GM12878 (cell line): ENCODE results near the gene HMOX2. TPM values are rescaled to one million over a fixed set of nuclear protein-coding genes. Genes with fewer than 3 reads are reported as not detected.

ENCODE experiments used
- ATAC-seq: fragments of 200-7000 bp; cut with Tn5 transposase; 3 replicates; pipeline ENCODE4 v1.9.1; 2020; ENCODE audit warnings: mild to moderate bottlenecking, moderate library complexity
- BruUV-seq: library from RNA; stranded (reverse); fragments of 400-500 nt; replicated peaks from 2 replicates; lab custom pipeline; 2021; lab: Mats Ljungman, UMichigan
- CTCF ChIA-PET: fragments of 300-600 bp; sonication (Branson Sonifier 250); formaldehyde crosslinking; extraction: SDS; loops from one replicate; lab custom pipeline; 2021; ENCODE audit warnings: inconsistent platforms; lab: Yijun Ruan, JAX
- POLR2A ChIA-PET: fragments of 350-600 bp; formaldehyde crosslinking; extraction: SDS; loops from one replicate; lab custom pipeline; 2021; ENCODE audit warnings: inconsistent platforms; lab: Charles Lee
- RAD21 ChIA-PET: fragments of 300-600 bp; sonication (Branson Sonifier 250); formaldehyde crosslinking; loops from one replicate; lab custom pipeline; 2023; ENCODE audit warnings: antibody characterized with exemption; ENCODE audit not compliant: unreplicated experiment; lab: Charles Lee
- SMC1A ChIA-PET: fragments of 300-600 bp; sonication (Branson Sonifier 250); formaldehyde crosslinking; loops from one replicate; lab custom pipeline; 2023; ENCODE audit not compliant: unreplicated experiment, uncharacterized antibody; lab: Charles Lee
- DNase-seq: peaks from one replicate; pipeline ENCODE4 v3.0.0-alpha.2; 2011; ENCODE audit warnings: low read depth, low spot score
- FAIRE-seq: peaks from 3 replicates; lab custom pipeline; 2011; peaks lifted over from hg19 to GRCh38; lab: Jason Lieb, UNC
- H2AFZ ChIP-seq: 2 replicates; pipeline ENCODE4 v1.6.0; 2011; ENCODE audit warnings: low read depth, low read length, control low read depth; ENCODE audit not compliant: control insufficient read depth
- H3K27ac ChIP-seq: 2 replicates; pipeline ENCODE4 v1.5.1; 2011; ENCODE audit warnings: control low read depth; ENCODE audit not compliant: control insufficient read depth, insufficient read depth
- H3K27me3 ChIP-seq, 2 experiments: replicated peaks in 1 of 2; 2 replicates each; pipeline versions ENCODE4 v1.6.0 to v1.6.1; 2011; ENCODE audit warnings: low read length in 1 of 2; ENCODE audit not compliant: control insufficient read depth in 2 of 2, insufficient read depth in 2 of 2
- H3K36me3 ChIP-seq, 2 experiments: 2 replicates each; pipeline ENCODE4 v1.5.1; 2011; ENCODE audit warnings: low read length in 1 of 2; ENCODE audit not compliant: control insufficient read depth in 2 of 2, insufficient read depth in 2 of 2
- H3K4me1 ChIP-seq: 2 replicates; pipeline ENCODE4 v1.6.1; 2011; ENCODE audit warnings: mild to moderate bottlenecking, low read length, moderate library complexity, mixed read lengths; ENCODE audit not compliant: control insufficient read depth, insufficient read depth
- H3K4me2 ChIP-seq: 2 replicates; pipeline ENCODE4 v1.6.0; 2011; ENCODE audit warnings: control low read depth; ENCODE audit not compliant: control insufficient read depth, insufficient read depth
- H3K4me3 ChIP-seq: fragments of 200-600 bp; sonication (generic); 2 replicates; pipeline ENCODE4 v1.5.1; 2016
- H3K79me2 ChIP-seq: 2 replicates; pipeline ENCODE4 v1.6.0; 2011; ENCODE audit warnings: low read length; ENCODE audit not compliant: control insufficient read depth, insufficient read depth
- H3K9ac ChIP-seq: 2 replicates; pipeline ENCODE4 v1.8.0; 2011; ENCODE audit warnings: low read length, control low read depth, mixed read lengths; ENCODE audit not compliant: control insufficient read depth, insufficient read depth
- H3K9me3 ChIP-seq: replicated peaks from 3 replicates; pipeline ENCODE4 v1.5.1; 2011; ENCODE audit warnings: mild to moderate bottlenecking, low read length; ENCODE audit not compliant: control insufficient read depth, insufficient read depth
- H4K20me1 ChIP-seq: 2 replicates; pipeline ENCODE4 v1.6.0; 2011; ENCODE audit not compliant: control insufficient read depth, insufficient read depth
- EGR1 ChIP-seq, 2 experiments: IDR thresholded peaks; 1 replicate in 1 of 2; 2 replicates in 1 of 2; pipeline ENCODE4 v1.6.1; 2011 to 2012; ENCODE audit warnings: low read depth in 2 of 2, low read length in 2 of 2, borderline replicate concordance in 1 of 2, mild to moderate bottlenecking in 1 of 2, moderate library complexity in 1 of 2
- ELK1 ChIP-seq: IDR thresholded peaks from 2 replicates; pipeline ENCODE4 v1.6.1; 2012; ENCODE audit warnings: low read depth, low read length, improper control_type of control experiment
- HDAC6 ChIP-seq: fragments of 200-600 bp; sonication (generic); IDR thresholded peaks from one replicate; pipeline ENCODE4 v1.8.0; 2017; ENCODE audit warnings: antibody characterized with exemption; ENCODE audit not compliant: unreplicated experiment
- POLR2A ChIP-seq: IDR thresholded peaks from 2 replicates; pipeline ENCODE4 v1.6.1; 2011; ENCODE audit warnings: low read depth, mild to moderate bottlenecking, low read length
- POU2F2 ChIP-seq: IDR thresholded peaks from 3 replicates; pipeline ENCODE4 v1.6.1; 2011; ENCODE audit warnings: low read depth, mild to moderate bottlenecking, low read length, borderline replicate concordance
- WRNIP1 ChIP-seq: IDR thresholded peaks from 2 replicates; pipeline ENCODE4 v1.6.1; 2011; ENCODE audit warnings: low read depth, low read length, improper control_type of control experiment, borderline replicate concordance
- WGBS: methylation state at CpG from one replicate; pipeline ENCODE4 v1.1.6; 2016; ENCODE audit warnings: low lambda C conversion rate; ENCODE audit not compliant: insufficient replicate concordance, insufficient coverage; ENCODE audit errors: missing lambda C conversion rate; 5-methylcytosine and 5-hydroxymethylcytosine counted together
- in situ Hi-C: fragments of 300-500 bp; cut with MboI; formaldehyde crosslinking; loops from 9 replicates; pipeline ENCODE4 v1.14.3; 2018; ENCODE audit warnings: mixed read lengths
- intact Hi-C: fragments of 100-400 bp; cut with micrococcal nuclease; formaldehyde crosslinking; loops from one replicate; pipeline ENCODE4 v1.14.2; 2022; ENCODE audit not compliant: unreplicated experiment
- polyA plus RNA-seq, 11 experiments: library from polyadenylated mRNA; depleted of rRNA in 4 of 11; unstranded in 6 of 11; stranded (reverse) in 5 of 11; fragments of >200 nt; fragmentation: Nextera tagmentation in 4 of 11; fragmentation: Illumina TruSeq in 1 of 11; extraction: Ambion mirVana in 4 of 11; extraction: Trizol in 1 of 11; gene quantifications; 1 replicate in 1 of 11; 2 replicates in 10 of 11; pipeline versions ENCODE4 v1.2.1 to v1.2.3, GENCODE V29; 2011 to 2016; ENCODE audit warnings: inconsistent platforms in 2 of 11, missing spikeins in 2 of 11, low read depth in 1 of 11
- total RNA-seq, 4 experiments: library from RNA; depleted of rRNA in 3 of 4; stranded (reverse); fragments of >200 nt in 3 of 4; fragmentation: Illumina TruSeq in 1 of 4; extraction: Trizol in 1 of 4; gene quantifications; 2 replicates each; pipeline versions ENCODE4 v1.2.1 to v1.2.3, GENCODE V29; 2013 to 2021

HMOX2 gene
- total and polyA plus RNA-seq, 10 of the 15 experiments (the other 5 are each of a cell fraction or from before 2014, with no cell fraction given) = 26.4 to 111 (median 57.8) TPM

DNA sequence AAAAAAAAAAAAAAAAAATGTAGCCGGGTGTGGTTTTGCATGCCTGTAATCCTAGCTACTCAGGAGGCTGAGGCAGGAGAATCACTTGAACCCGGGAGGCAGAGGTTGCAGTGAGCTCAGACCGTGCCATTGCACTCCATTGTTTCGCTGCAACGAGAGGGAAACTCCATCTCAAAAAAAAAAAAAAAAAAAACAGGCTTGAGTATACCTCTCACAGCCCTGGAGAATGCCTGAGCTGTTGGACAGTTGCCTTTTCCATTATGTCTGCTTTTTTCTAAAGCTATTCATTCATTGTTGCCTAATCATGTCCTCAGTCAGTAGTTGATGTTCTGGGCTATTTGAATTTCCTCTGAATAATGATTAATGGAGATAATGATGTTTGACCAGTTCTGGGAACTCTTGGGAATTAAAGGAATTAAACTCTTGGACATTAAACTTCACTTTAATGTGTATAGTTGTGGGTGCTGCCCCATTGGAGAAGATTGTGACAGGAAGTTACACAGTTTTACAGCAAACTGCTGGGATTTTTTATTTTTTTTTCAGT, 11.8 kb downstream of the HMOX2 start:
- Histone ChIP-seq H3K9me3 (no peaks in the 10 kb centered on the region), H3K9ac (no peak overlapping the region), H3K27me3 (no peaks in the 10 kb centered on the region), H3K36me3 (peaks cover 3 to 14% of the 10 kb centered on the region in 2 experiments), H3K4me3 (no peak overlapping the region), H3K4me2 (no peak overlapping the region), H3K4me1 (no peaks in the 10 kb centered on the region), H3K27ac (no peak overlapping the region), H4K20me1 (no peaks in the 10 kb centered on the region), H2AFZ (no peak overlapping the region), H3K79me2 (no peaks in the 10 kb centered on the region; the same call in 1 of the 2 replicates)
- ATAC-seq = no peak
- BruUV-seq = no TSS peak
- in situ Hi-C loops = no loop called here
- SMC1A ChIA-PET = interaction anchor here (0.9 kb wide), 1 partner anchor 49 kb away, joined by 3 read pairs; no protein-coding TSS in a partner anchor
- RAD21 ChIA-PET = interaction anchor here (0.6 to 1.0 kb wide), 3 partner anchors 11 to 137 kb away, joined by 4 read pairs; partner anchors contain the start of gene HMOX2
- TF ChIP-seq WRNIP1 = no peak
- no peak for TF ChIP-seq HDAC6
- TF ChIP-seq ELK1 = no peak
- TF ChIP-seq EGR1 (IDR thresholded peaks at IDR 0.05; ENCODE audit: borderline replicate concordance in 1 of 2, low read depth in 2 of 2, low read length in 2 of 2) = no peak
- TF ChIP-seq POU2F2 = no peak
- no peak for TF ChIP-seq POLR2A
- CTCF ChIA-PET = interaction anchor here (0.6 kb wide), 1 partner anchor 104 kb away, joined by 3 read pairs; no protein-coding TSS in a partner anchor
- 83% methylated on average over 2 of the region's 5 CpGs for WGBS
- POLR2A ChIA-PET = interaction anchor here (0.6 to 1.1 kb wide), 4 partner anchors 11 to 17 kb away, joined by 4 to 5 read pairs (median 4); no protein-coding TSS in a partner anchor
- no peak for DNase-seq
- FAIRE-seq = no peak
- intact Hi-C loops = no loop called here
